Stimulated activated CD4-positive, alpha-beta T cell treated with anti-CD3 and anti-CD28 coated beads, Interleukin-1b, Interleukin-23, amount 100 ng/mL, for 1 hour (primary cell): ENCODE measurements around the gene CA11.
A peak's percentile ranks its signal among the peaks of the same experiment; 100 is the strongest.
"Not testable (repeated sequence)": the region's sequence is repeated elsewhere in the genome, so short reads cannot be mapped to it uniquely, and the experiment has no call there.

Source experiments
- DNase-seq, 2 donors: peaks; one replicate each; pipeline ENCODE4 v3.0.0-alpha.2; 2020; ENCODE audit warnings: low read depth in 2 of 2

The CA11 gene

GRCh38 chr19:48669903-48670668 is 24.1 kb upstream of the CA11 start:
- no peak for DNase-seq

- DNase-seq = no peak
Observed at GRCh38 chr19:48668761-48669160, 22.8 kb upstream of the CA11 start.

GRCh38 chr19:48668332-48668731 is 22.3 kb upstream of the CA11 start:
- DNase-seq = no peak

- DNase-seq = no peak
Observed at GRCh38 chr19:48665786-48666185, 19.8 kb upstream of the CA11 start.

GRCh38 chr19:48664476-48664875 is 18.5 kb upstream of the CA11 start:
- DNase-seq = no peak

GRCh38 chr19:48663667-48664066 is 17.7 kb upstream of the CA11 start:
- no peak for DNase-seq

- no peak for DNase-seq
Observed at GRCh38 chr19:48661711-48662090, 15.7 kb upstream of the CA11 start.

- peak in 1 of 2 donors; percentile 59 for DNase-seq
Observed at GRCh38 chr19:48660852-48661710, 15.1 kb upstream of the CA11 start.

GRCh38 chr19:48659768-48660167 is 13.8 kb upstream of the CA11 start:
- no peak for DNase-seq

GRCh38 chr19:48658483-48658882 is 12.5 kb upstream of the CA11 start:
- DNase-seq = no peak

GRCh38 chr19:48657828-48658227 is 11.8 kb upstream of the CA11 start:
- DNase-seq = not testable (repeated sequence)

- no peak for DNase-seq
Observed at GRCh38 chr19:48656840-48657474, 11.0 kb upstream of the CA11 start.

- DNase-seq = no peak
Observed at GRCh38 chr19:48654299-48655059, 8.5 kb upstream of the CA11 start.

GRCh38 chr19:48651683-48652048 is 5.7 kb upstream of the CA11 start:
- no peak for DNase-seq

GRCh38 chr19:48650974-48651682 is 5.1 kb upstream of the CA11 start:
- DNase-seq = no peak

GRCh38 chr19:48648134-48648533 is 2.1 kb upstream of the CA11 start:
- DNase-seq = no peak

- no peak for DNase-seq
Observed at GRCh38 chr19:48646722-48647216, 782 bp upstream of the CA11 start.

GRCh38 chr19:48645620-48646000 is 377 bp downstream of the CA11 start:
- DNase-seq = no peak

- DNase-seq = peak in 1 of 2 donors; percentile 45
Observed at GRCh38 chr19:48644839-48645619, 958 bp downstream of the CA11 start.

- no peak for DNase-seq
Observed at GRCh38 chr19:48644355-48644754, 1.6 kb downstream of the CA11 start.
